HG03045 (cell line): ENCODE measurements around the gene FADS2.

Experiments
- ATAC-seq: cut with Tn5 transposase; IDR thresholded peaks from one replicate; pipeline ENCODE4 v1.9.1; 2021; ENCODE audit warnings: mild to moderate bottlenecking, moderate library complexity; ENCODE audit not compliant: unreplicated experiment

FADS2 gene

GRCh38 chr11:61795459-61795858 is 32.6 kb upstream of the FADS2 start:
- ATAC-seq, result no peak

DNA sequence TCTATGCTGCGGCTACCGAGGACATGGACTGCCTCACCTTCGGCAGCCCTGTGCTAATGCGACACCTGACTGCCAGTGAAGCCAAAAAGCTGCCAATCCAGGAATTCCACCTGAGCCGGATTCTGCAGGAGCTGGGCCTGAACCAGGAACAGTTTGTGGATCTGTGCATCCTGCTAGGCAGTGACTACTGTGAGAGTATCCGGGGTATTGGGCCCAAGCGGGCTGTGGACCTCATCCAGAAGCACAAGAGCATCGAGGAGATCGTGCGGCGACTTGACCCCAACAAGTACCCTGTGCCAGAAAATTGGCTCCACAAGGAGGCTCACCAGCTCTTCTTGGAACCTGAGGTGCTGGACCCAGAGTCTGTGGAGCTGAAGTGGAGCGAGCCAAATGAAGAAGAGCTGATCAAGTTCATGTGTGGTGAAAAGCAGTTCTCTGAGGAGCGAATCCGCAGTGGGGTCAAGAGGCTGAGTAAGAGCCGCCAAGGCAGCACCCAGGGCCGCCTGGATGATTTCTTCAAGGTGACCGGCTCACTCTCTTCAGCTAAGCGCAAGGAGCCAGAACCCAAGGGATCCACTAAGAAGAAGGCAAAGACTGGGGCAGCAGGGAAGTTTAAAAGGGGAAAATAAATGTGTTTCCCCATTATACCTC is 32.1 kb upstream of the FADS2 start:
- ATAC-seq, result no peak

DNA sequence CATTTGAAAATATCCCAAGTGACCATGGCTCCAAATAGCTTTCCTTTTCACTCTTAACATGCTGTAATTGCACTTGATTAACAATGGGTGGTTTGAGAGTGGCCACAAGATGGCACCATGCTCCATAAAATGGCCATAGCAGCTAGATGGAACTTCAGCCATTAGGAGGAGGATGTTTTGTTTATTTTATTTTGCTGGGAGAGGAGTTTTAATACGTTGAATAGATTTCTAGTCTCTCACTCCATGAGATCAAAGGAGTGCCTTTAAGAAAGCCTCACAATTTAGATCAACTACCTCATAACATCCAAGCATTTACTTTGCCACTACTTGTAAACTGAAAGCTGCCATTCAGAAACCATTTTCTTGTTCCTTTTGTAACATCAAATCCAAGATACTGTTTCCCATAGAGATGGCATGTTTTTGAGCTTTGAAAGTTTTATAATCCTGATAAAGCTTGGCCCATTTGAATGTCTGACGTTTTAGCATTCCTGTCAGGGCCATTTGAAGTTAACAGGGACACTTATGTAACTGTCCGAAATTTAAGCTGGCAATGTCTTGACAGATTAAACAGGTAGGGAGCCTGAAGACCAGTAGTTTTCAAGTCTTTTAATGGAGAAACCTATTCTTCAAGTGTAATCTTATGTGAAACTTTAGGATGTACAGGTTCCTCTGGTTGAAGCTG is 30.7 kb upstream of the FADS2 start:
- no peak for ATAC-seq

GRCh38 chr11:61799665-61800284 is 28.3 kb upstream of the FADS2 start:
- no peak for ATAC-seq

GRCh38 chr11:61800331-61801281 is 27.5 kb upstream of the FADS2 start:
- ATAC-seq, result no peak

DNA sequence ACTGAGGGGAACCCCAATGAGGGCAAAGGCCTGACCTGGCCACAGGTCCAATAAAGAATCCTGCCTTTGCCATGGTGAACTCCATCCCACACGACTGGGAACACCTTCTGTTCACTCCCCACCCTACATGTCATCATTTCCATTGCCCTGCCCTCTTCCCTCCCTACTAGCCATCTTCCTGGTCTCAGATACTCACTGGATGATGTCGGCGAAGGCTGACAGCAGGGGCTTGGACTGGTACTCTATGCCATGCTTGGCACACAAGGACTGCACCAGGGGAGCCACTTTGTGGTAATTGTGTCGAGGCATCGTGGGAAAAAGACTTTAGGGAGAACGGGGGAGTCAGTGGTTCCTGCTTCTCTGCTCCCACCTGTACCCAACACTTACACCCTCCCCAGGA is 25.5 kb upstream of the FADS2 start:
- no peak for ATAC-seq

- no peak for ATAC-seq
Measured at GRCh38 chr11:61803889-61804647, 24.0 kb upstream of the FADS2 start.

DNA sequence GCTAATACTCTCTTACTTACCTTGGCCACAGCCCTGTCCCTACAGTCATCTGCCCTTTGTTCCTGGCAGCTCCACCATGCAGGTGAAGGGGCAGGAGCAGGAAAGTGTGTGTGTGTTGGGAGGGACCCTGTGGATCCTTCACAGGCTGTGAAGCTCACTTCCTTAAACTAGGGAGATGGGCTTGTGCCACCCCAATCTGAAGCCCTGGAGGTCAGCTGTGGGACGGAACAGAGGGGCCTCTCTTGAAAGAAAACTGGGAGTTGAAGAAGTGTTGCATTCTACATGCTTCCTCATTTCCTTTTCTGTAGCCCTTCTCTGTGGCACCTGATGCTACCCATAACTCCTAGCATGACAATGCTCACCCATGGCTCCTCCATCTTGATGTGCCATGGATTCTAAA is 23.0 kb upstream of the FADS2 start:
- no peak for ATAC-seq

DNA sequence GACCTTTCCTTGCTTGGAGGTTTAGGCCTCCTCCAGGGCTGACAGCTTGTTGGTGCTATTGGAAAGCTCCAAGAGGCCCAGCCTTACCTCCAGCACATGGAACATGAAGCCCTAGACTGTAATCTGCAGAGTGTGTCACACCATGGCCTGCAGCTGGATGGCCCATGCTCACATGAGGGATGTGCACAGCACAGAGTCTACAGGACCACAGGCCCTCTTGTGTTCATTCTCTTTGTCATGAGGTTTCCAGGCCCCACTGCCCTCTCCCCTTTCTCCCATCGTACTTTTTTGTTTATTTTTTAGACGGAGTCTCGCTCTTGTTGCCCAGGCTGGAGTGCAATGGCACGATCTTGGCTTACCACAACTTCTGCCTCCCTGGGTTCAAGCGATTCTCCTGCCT is 21.3 kb upstream of the FADS2 start:
- ATAC-seq, result no peak

DNA sequence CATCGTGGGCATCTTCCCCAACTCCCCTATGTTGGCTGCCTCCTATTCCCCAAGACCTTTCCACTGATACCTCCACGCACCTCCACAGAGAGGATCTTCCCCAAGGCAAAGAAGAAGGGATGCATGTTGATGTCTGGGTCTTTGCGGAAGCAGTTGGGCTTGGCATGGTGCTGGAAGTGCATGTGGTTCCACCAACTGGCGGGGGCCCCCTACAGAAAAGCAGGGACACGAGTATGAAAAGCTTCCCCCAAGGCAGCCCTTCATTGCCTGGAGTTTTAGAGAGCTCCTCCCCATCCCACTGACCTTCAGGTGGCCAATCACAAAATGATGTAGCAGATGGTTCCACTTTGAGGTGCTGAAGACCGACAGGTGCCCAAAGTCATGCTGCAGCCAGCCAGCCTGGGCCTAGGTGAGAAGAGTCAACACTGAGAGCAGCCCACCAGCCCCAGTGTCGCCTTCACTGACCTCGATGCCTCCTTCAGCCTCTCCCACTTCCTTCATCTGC is 17.4 kb upstream of the FADS2 start:
- no peak for ATAC-seq

DNA sequence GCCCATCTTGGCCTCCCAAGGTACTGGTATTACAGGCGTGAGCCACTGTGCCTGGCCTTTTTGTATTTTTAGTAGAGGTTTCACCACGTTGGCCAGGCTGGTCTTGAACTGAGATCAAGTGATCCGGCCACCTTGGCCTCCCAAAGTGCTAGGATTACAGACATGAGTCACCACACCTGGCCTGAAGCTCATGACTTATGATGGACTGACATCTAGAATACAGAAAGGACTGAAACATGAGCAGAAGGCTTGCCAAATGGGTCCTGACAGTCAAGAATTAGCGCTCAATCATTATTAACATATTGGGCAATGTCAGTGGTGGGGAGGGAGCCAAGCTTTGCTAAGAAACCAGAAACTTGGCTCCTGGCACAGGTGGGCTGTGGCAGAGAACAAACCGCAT is 16.3 kb upstream of the FADS2 start:
- ATAC-seq, result no peak

GRCh38 chr11:61812736-61813411 is 15.2 kb upstream of the FADS2 start:
- no peak for ATAC-seq

DNA sequence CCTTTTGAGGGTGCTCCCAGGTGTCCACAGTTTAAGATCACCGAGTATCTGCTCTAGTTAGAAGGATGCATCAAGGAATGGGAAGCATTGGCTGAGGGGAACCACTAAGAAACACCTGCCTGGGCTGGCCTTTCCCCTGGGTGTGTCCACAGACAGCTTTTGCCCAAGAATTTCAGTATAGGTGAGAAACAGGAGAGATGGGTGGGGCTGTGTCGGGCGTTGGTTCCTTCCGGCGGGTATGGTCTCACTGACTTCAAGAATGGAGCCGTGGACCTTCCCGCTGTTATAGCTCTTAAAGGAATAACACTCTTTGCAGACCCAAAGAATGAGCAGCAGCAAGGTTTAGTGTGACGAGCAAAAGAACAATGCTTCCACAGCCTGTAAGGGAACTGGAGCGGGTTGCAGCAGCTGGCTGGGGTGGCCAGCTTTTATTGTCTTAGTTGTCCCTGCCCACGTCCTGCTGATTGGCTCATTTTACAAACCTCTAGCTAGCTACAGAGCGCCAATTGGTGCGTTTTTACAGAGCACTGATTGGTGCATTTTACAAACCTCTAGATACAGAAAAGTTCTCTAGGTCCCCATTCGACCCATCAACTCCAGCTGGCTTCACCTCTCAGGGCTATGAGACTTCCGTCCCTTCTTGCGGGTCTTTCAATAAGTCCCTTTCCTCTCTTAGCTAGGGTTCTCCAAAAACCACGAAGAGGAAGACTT is 13.7 kb upstream of the FADS2 start:
- no peak for ATAC-seq

GRCh38 chr11:61814958-61815789 is 12.9 kb upstream of the FADS2 start:
- peak; percentile 58 for ATAC-seq

- ATAC-seq, result peak; percentile 31
Measured at GRCh38 chr11:61815790-61816735, 12.0 kb upstream of the FADS2 start.

DNA sequence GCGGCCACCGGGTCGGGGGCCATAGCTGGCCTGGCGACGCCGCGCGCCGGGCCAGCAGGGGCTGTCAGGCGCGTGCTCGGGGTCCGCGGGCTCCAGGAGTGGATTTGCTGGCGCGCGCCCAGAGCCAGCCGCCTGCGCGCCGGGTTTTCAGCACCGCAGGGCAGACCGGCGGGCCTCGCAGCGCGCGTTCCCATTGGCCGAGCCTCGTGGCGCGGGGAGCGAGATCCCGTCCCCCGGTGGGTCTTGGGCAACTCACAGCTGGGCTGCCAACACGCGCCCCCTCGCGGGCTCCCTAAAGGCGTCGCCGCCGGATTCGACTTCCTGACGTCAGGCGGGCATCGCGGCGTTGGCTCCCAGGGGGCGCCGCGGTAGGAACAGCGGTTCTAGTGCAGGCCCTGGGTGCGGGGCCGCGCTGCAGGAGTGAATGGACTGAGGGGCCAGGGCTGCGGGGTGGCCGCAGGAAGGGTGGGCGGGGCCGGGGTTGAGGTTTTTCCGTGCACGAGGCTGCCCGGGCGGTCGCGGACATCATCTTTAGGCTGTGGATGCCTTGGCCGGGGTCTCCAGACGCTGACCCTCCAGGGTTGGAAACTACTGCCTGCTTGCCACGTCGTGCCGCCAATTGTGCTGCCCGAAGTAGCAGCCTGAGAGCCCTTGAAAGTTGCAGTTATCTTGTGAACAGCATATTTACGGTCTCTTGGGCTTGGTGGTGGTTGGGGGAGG is 11.2 kb upstream of the FADS2 start, which contains the start of gene FADS1:
TSS of gene FADS1 (minus strand) at position 268 of the 720 bp plus-strand sequence. CDS start at position 194, 74 bp downstream.
- ATAC-seq, result peak; percentile 52
